H1 (cell line): Measurements from ENCODE around the gene MAP4K1. TPM values are rescaled to one million over a fixed set of nuclear protein-coding genes. Genes with fewer than 3 reads are reported as not detected.

Source experiments
- CTCF ChIA-PET: fragments of 300-600 bp; sonication (Branson Sonifier 250); formaldehyde crosslinking; loops from one replicate; lab custom pipeline; 2021; ENCODE audit not compliant: partially characterized antibody; lab: Charles Lee
- POLR2A ChIA-PET: fragments of 300-600 bp; sonication (Branson Sonifier 250); formaldehyde crosslinking; loops from one replicate; lab custom pipeline; 2021; ENCODE audit warnings: inconsistent platforms; ENCODE audit not compliant: partially characterized antibody; lab: Charles Lee
- DNase-seq, 2 experiments: peaks; one replicate each; pipeline versions ENCODE4 v3.0.0 to v3.0.0-alpha.2; 2010 to 2022; ENCODE audit warnings: low spot score in 2 of 2, low read depth in 1 of 2, mixed read lengths in 1 of 2
- FAIRE-seq: peaks from 2 replicates; lab custom pipeline; 2011; peaks lifted over from hg19 to GRCh38; lab: Jason Lieb, UNC
- H2AFZ ChIP-seq: 2 replicates; pipeline ENCODE4 v1.8.1; 2012; ENCODE audit warnings: low read length, inconsistent platforms
- H2AK5ac ChIP-seq: 2 replicates; pipeline ENCODE4 v1.6.1; 2013; ENCODE audit warnings: low read depth, low read length
- H2BK120ac ChIP-seq: replicated peaks from 2 replicates; pipeline ENCODE3; 2013; ENCODE audit warnings: low read depth, low read length, inconsistent platforms
- H2BK12ac ChIP-seq: 2 replicates; pipeline ENCODE4 v1.6.1; 2013; ENCODE audit warnings: low read depth, low read length
- H2BK15ac ChIP-seq: 2 replicates; pipeline ENCODE4 v1.6.1; 2013; ENCODE audit warnings: low read length
- H2BK20ac ChIP-seq: 2 replicates; pipeline ENCODE4 v1.6.1; 2013; ENCODE audit warnings: low read length
- H2BK5ac ChIP-seq: 2 replicates; pipeline ENCODE4 v1.6.1; 2013; ENCODE audit warnings: low read depth, low read length
- H3K14ac ChIP-seq: 2 replicates; pipeline ENCODE4 v1.6.1; 2013; ENCODE audit warnings: inconsistent platforms; ENCODE audit not compliant: insufficient read length
- H3K18ac ChIP-seq: 2 replicates; pipeline ENCODE4 v1.6.1; 2013; ENCODE audit warnings: low read length; ENCODE audit errors: extremely low read depth
- H3K23ac ChIP-seq: 2 replicates; pipeline ENCODE4 v1.6.1; 2013; ENCODE audit warnings: inconsistent platforms; ENCODE audit not compliant: insufficient read length
- H3K23me2 ChIP-seq: 2 replicates; pipeline ENCODE4 v1.6.1; 2013; ENCODE audit warnings: low read depth, low read length
- H3K27ac ChIP-seq: 2 replicates; pipeline ENCODE4 v1.6.1; 2011; ENCODE audit warnings: low read depth, low read length, inconsistent platforms
- H3K27me3 ChIP-seq, 4 experiments: replicated peaks in 1 of 4; 1 replicate in 1 of 4; 2 replicates in 3 of 4; pipeline versions ENCODE4 v1.6.1 to v1.8.1; 2011 to 2013; ENCODE audit warnings: low read length in 3 of 4, mild to moderate bottlenecking in 3 of 4, inconsistent platforms in 2 of 4, mixed read lengths in 2 of 4, moderate library complexity in 1 of 4; ENCODE audit not compliant: control insufficient read depth in 3 of 4, insufficient read depth in 3 of 4; ENCODE audit errors: extremely low read depth in 1 of 4
- H3K36me3 ChIP-seq, 4 experiments: 2 replicates each; pipeline versions ENCODE4 v1.6.1 to v1.8.1; 2011 to 2013; ENCODE audit warnings: mild to moderate bottlenecking in 4 of 4, low read length in 3 of 4, moderate library complexity in 2 of 4, control low read depth in 1 of 4, inconsistent platforms in 1 of 4; ENCODE audit not compliant: insufficient read depth in 4 of 4, control insufficient read depth in 2 of 4
- H3K4ac ChIP-seq: replicated peaks from 2 replicates; pipeline ENCODE3; 2013; ENCODE audit warnings: low read length, low read depth, mixed read lengths, inconsistent platforms; ENCODE audit not compliant: insufficient read length
- H3K4me1 ChIP-seq, 4 experiments: replicated peaks in 1 of 4; 1 replicate in 1 of 4; 2 replicates in 3 of 4; pipeline versions ENCODE4 v1.6.1 to v1.8.1; 2011 to 2013; ENCODE audit warnings: low read length in 3 of 4, inconsistent platforms in 2 of 4, mixed read lengths in 1 of 4; ENCODE audit not compliant: insufficient read depth in 4 of 4, control insufficient read depth in 3 of 4
- H3K4me2 ChIP-seq, 2 experiments: 2 replicates each; pipeline versions ENCODE4 v1.6.1 to v1.8.1; 2011 to 2013; ENCODE audit warnings: low read depth in 2 of 2, low read length in 2 of 2, control low read depth in 1 of 2, inconsistent platforms in 1 of 2, mild to moderate bottlenecking in 1 of 2; ENCODE audit not compliant: insufficient read depth in 1 of 2
- H3K4me3 ChIP-seq, 4 experiments: fragments of 200-600, 300-600 bp in 1 of 4; sonication (generic), shearing (Covaris generic), sonication (Bioruptor Twin) in 1 of 4; 2 replicates each; pipeline versions ENCODE4 v1.5.1 to v1.8.1; 2011 to 2016; ENCODE audit warnings: low read length in 4 of 4, low read depth in 3 of 4, control low read depth in 2 of 4, inconsistent platforms in 2 of 4, mild to moderate bottlenecking in 2 of 4, mixed read lengths in 1 of 4, moderate library complexity in 1 of 4; ENCODE audit not compliant: insufficient read depth in 2 of 4; ENCODE audit errors: extremely low read depth in 1 of 4
- H3K56ac ChIP-seq: replicated peaks from 2 replicates; pipeline ENCODE3; 2013; ENCODE audit warnings: low read depth, mild to moderate bottlenecking, mixed read lengths, low read length, inconsistent platforms; ENCODE audit not compliant: insufficient read length
- H3K79me1 ChIP-seq: 2 replicates; pipeline ENCODE4 v1.6.1; 2013; ENCODE audit warnings: low read depth, low read length, control low read depth
- H3K79me2 ChIP-seq, 2 experiments: 2 replicates each; pipeline versions ENCODE4 v1.6.1 to v1.8.1; 2012 to 2013; ENCODE audit warnings: low read length in 2 of 2, mild to moderate bottlenecking in 2 of 2, inconsistent platforms in 1 of 2; ENCODE audit not compliant: insufficient read depth in 2 of 2, control insufficient read depth in 1 of 2
- H3K9ac ChIP-seq, 4 experiments: replicated peaks in 1 of 4; 1 replicate in 1 of 4; 2 replicates in 3 of 4; pipeline versions ENCODE4 v1.6.1 to v1.8.1; 2011 to 2013; ENCODE audit warnings: low read depth in 3 of 4, low read length in 3 of 4, control low read depth in 2 of 4, mild to moderate bottlenecking in 2 of 4, moderate library complexity in 2 of 4, inconsistent platforms in 1 of 4; ENCODE audit errors: extremely low read depth in 1 of 4
- H3K9me3 ChIP-seq, 2 experiments: 2 replicates each; pipeline versions ENCODE4 v1.6.1 to v1.8.1; 2012 to 2013; ENCODE audit warnings: mild to moderate bottlenecking in 2 of 2, moderate library complexity in 2 of 2, control low read depth in 1 of 2, inconsistent platforms in 1 of 2, low read depth in 1 of 2, low read length in 1 of 2, mixed read lengths in 1 of 2; ENCODE audit not compliant: insufficient read depth in 2 of 2
- H4K20me1 ChIP-seq, 2 experiments: replicated peaks in 1 of 2; 2 replicates each; pipeline versions ENCODE3 to v1.8.1; 2011 to 2013; ENCODE audit warnings: inconsistent platforms in 2 of 2, low read length in 2 of 2, mild to moderate bottlenecking in 1 of 2; ENCODE audit not compliant: insufficient read depth in 2 of 2, control insufficient read depth in 1 of 2
- H4K5ac ChIP-seq: 2 replicates; pipeline ENCODE4 v1.6.1; 2013; ENCODE audit warnings: low read length, low read depth, mixed read lengths, inconsistent platforms; ENCODE audit not compliant: insufficient read length
- H4K8ac ChIP-seq: 2 replicates; pipeline ENCODE4 v1.8.0; 2013; ENCODE audit warnings: mild to moderate bottlenecking, moderate library complexity, low read length, inconsistent platforms; ENCODE audit not compliant: insufficient read depth; ENCODE audit errors: extremely low read depth
- H4K91ac ChIP-seq: replicated peaks from 2 replicates; pipeline ENCODE3; 2013; ENCODE audit warnings: low read length, mixed read lengths, inconsistent platforms; ENCODE audit not compliant: insufficient read length
- WGBS, 2 experiments: shearing (Covaris generic) in 1 of 2; methylation state at CpG; one replicate each; pipeline versions ENCODE4 v1.1.6 to v1.1.7; 2013 to 2015; ENCODE audit warnings: low lambda C conversion rate in 2 of 2, mixed read lengths in 2 of 2, inconsistent platforms in 1 of 2, low coverage in 1 of 2, missing lambda C conversion rate in 1 of 2; ENCODE audit not compliant: insufficient replicate concordance in 2 of 2, insufficient coverage in 1 of 2, insufficient read length in 1 of 2; ENCODE audit errors: extremely low coverage in 1 of 2, missing lambda C conversion rate in 1 of 2; 5-methylcytosine and 5-hydroxymethylcytosine counted together
- polyA plus RNA-seq, 7 experiments: library from polyadenylated mRNA; depleted of rRNA in 3 of 7; stranded (reverse) in 5 of 7; unstranded in 2 of 7; fragments of >200 nt in 5 of 7; fragments of 200-250 nt in 2 of 7; gene quantifications; 1 replicate in 5 of 7; 2 replicates in 1 of 7; 4 replicates in 1 of 7; pipeline versions ENCODE4 v1.2.1 to v1.2.3, GENCODE V29; 2011 to 2013; ENCODE audit warnings: missing spikeins in 2 of 7, mixed read lengths in 2 of 7
- total RNA-seq: library from RNA; stranded (reverse); fragmentation: NEBNext Ultra II Directional; extraction: Animal tissue kit (Norgen Biotek cat#: 25700); gene quantifications from 2 replicates; pipeline ENCODE4 v1.2.1, GENCODE V29; 2021

The MAP4K1 gene
- total and polyA plus RNA-seq, 2 of the 8 experiments (the other 6 are each of a cell fraction or from before 2014, with no cell fraction given) = 9.0 to 10.4 TPM

GRCh38 chr19:38561658-38562057, 56.1 kb downstream of the MAP4K1 start:
- Histone ChIP-seq H2BK12ac (no peak overlapping the region), H4K8ac (no peak overlapping the region), H2BK15ac (no peak overlapping the region), H3K23me2 (peaks cover 3% of the 10 kb centered on the region; the same call in 1 of the 2 replicates), H4K91ac (no peak overlapping the region), H3K4me1 (no peaks in the 10 kb centered on the region), H2AK5ac (no peak overlapping the region), H4K20me1 (peaks cover 0 to 3% of the 10 kb centered on the region in 2 experiments), H3K9ac (no peak overlapping the region), H2BK5ac (no peak overlapping the region; the same call in 1 of the 2 replicates), H3K9me3 (no peaks in the 10 kb centered on the region), H3K27me3 (no peaks in the 10 kb centered on the region; a peak in 1 of 7 replicates), H3K56ac (no peak overlapping the region), H4K5ac (no peak overlapping the region), H3K18ac (no peak overlapping the region), H3K4me2 (no peak overlapping the region), H3K36me3 (peaks cover 0 to 15% (median 0%) of the 10 kb centered on the region in 4 experiments; a peak in 1 of 8 replicates), H3K79me2 (no peaks in the 10 kb centered on the region), H2BK20ac (no peak overlapping the region), H3K14ac (no peak overlapping the region), H3K4ac (no peak overlapping the region), H3K23ac (no peak overlapping the region), H2AFZ (no peak overlapping the region), H3K79me1 (no peaks in the 10 kb centered on the region), H3K27ac (no peak overlapping the region), H3K4me3 (no peak overlapping the region), H2BK120ac (no peak overlapping the region)
- no peak for FAIRE-seq
- CTCF ChIA-PET = interaction anchor here (1.4 to 3.7 kb wide), 2 partner anchors 73 to 81 kb away, joined by 3 to 12 read pairs; no protein-coding TSS in a partner anchor
- DNase-seq = no peak
- 90% methylated on average over 11 of the region's 11 CpGs; no CpG with 5 or more reads in 1 of the 2 experiments for WGBS, 2 experiments
- POLR2A ChIA-PET = interaction anchor here (1.1 kb wide), 1 partner anchor 9 kb away, joined by 4 read pairs; no protein-coding TSS in a partner anchor
